Mucosa of rectum (tissue), 2 donors: ENCODE results near the gene CD72.
"Not testable (repeated sequence)": the region's sequence is repeated elsewhere in the genome, so short reads cannot be mapped to it uniquely, and the experiment has no call there.

Experiments used
- H3K27ac ChIP-seq, 2 donors: one replicate each; pipeline ENCODE4 v1.7.0; 2013; ENCODE audit warnings: inconsistent platforms in 2 of 2, low read depth in 2 of 2, low read length in 2 of 2
- H3K27me3 ChIP-seq, 2 donors: one replicate each; pipeline ENCODE4 v1.7.0; 2013; ENCODE audit warnings: low read length in 2 of 2; ENCODE audit not compliant: control insufficient read depth in 2 of 2, insufficient read depth in 2 of 2
- H3K36me3 ChIP-seq, 2 donors: one replicate each; pipeline ENCODE4 v1.7.0; 2013; ENCODE audit warnings: low read length in 2 of 2; ENCODE audit not compliant: control insufficient read depth in 2 of 2, insufficient read depth in 2 of 2
- H3K4me1 ChIP-seq, 2 donors: one replicate each; pipeline ENCODE4 v1.7.0; 2013; ENCODE audit warnings: low read length in 2 of 2, mild to moderate bottlenecking in 1 of 2; ENCODE audit not compliant: control insufficient read depth in 2 of 2, insufficient read depth in 2 of 2
- H3K4me3 ChIP-seq, 2 donors: one replicate each; pipeline ENCODE4 v1.7.0; 2013; ENCODE audit warnings: low read length in 2 of 2
- H3K9ac ChIP-seq, 2 donors: one replicate each; pipeline ENCODE4 v1.7.0; 2013; ENCODE audit warnings: low read length in 2 of 2, low read depth in 1 of 2, mild to moderate bottlenecking in 1 of 2
- H3K9me3 ChIP-seq, 2 donors: one replicate each; pipeline ENCODE4 v1.7.0; 2013; ENCODE audit warnings: low read length in 2 of 2; ENCODE audit not compliant: control insufficient read depth in 2 of 2
- donor health status: healthy.
- donor health status: Normal muscosa, but diverticular disease.

The CD72 gene

DNA sequence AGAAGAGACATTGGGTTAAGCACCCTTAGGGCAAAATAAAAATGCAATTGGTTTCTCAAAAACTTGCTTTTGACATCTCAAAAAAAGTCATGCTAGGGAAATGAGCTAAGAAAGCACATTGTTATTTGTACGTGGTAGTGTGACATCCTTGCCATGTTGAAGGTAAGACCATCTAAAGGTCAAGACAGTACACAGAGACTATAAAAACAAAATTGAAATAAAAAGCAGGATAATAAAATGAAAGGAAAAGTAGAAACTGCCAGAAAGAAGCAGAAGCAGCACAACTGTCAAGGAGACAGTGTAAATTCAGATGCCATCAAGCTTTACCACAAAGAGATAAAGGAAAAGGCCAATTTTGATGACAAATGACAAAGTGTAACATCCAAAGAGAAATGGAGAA, 21.0 kb upstream of the CD72 start:
- H3K27ac ChIP-seq, H3K4me3 ChIP-seq, H3K9ac ChIP-seq, H3K27me3 ChIP-seq, H3K36me3 ChIP-seq, H3K4me1 ChIP-seq, H3K9me3 ChIP-seq: not testable (repeated sequence)

DNA sequence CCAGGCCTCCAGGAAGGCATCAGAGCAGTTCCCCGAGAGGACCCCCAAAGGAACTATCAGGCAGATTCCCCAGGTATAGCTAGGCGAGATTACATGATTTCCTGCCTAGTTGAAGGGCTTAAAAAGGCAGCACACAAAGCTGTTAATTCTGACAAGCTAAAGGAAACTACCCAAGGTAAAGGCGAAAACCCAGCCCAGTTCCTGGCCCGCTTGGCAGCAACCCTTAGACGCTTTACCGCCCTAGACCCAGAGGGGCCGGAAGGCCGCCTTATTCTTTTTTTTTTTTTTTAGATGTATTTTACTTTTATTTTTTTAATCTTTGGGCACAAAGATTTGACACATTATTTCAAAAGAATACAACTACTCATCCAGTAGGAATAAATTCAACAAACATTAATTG, 20.5 kb upstream of the CD72 start:
- not testable (repeated sequence) for H3K27ac ChIP-seq, H3K9ac ChIP-seq, H3K4me3 ChIP-seq, H3K9me3 ChIP-seq, H3K27me3 ChIP-seq, H3K4me1 ChIP-seq, H3K36me3 ChIP-seq

DNA sequence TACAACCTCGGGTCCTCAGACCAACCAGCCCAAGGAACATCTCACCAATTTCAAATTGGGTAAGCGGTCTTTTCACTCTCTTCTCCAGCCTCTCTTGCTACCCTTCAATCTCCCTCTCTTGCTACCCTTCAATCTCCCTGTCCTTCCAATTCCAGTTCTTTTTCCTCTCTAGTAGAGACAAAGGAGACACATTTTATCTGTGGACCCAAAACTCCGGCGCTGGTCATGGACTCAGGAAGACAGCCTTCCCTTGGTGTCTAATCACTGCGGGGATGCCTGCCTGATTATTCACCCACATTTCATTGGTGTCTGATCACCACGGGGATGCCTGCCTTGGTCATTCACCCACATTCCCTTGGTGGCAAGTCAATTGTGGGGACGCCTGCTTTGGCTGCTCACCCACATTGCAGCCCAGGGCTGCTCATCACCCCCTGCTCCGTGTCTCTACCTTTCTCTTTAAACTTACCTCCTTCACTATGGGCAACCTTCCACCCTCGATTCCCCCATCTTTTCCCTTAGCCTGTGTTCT, 19.3 kb upstream of the CD72 start:
- H3K27ac ChIP-seq, H3K27me3 ChIP-seq, H3K36me3 ChIP-seq, H3K9ac ChIP-seq, H3K9me3 ChIP-seq, H3K4me1 ChIP-seq, H3K4me3 ChIP-seq: not testable (repeated sequence)

DNA sequence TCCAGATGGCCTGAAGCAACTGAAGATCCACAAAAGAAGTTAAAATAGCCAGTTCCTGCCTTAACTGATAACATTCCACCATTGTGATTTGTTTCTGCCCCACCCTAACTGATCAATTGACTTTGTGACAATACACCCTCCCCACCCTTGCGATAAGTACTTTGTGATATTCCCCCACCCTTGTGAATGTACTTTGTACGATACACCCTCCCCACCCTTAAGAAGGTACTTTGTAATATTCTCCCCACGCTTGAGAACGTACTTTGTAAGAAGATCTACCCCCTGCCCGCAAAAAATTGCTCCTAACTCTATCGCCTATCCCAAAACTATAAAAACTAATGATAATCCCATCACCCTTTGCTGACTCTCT, 18.6 kb upstream of the CD72 start:
- not testable (repeated sequence) for H3K9ac ChIP-seq, H3K27ac ChIP-seq, H3K36me3 ChIP-seq, H3K27me3 ChIP-seq, H3K9me3 ChIP-seq, H3K4me3 ChIP-seq, H3K4me1 ChIP-seq

DNA sequence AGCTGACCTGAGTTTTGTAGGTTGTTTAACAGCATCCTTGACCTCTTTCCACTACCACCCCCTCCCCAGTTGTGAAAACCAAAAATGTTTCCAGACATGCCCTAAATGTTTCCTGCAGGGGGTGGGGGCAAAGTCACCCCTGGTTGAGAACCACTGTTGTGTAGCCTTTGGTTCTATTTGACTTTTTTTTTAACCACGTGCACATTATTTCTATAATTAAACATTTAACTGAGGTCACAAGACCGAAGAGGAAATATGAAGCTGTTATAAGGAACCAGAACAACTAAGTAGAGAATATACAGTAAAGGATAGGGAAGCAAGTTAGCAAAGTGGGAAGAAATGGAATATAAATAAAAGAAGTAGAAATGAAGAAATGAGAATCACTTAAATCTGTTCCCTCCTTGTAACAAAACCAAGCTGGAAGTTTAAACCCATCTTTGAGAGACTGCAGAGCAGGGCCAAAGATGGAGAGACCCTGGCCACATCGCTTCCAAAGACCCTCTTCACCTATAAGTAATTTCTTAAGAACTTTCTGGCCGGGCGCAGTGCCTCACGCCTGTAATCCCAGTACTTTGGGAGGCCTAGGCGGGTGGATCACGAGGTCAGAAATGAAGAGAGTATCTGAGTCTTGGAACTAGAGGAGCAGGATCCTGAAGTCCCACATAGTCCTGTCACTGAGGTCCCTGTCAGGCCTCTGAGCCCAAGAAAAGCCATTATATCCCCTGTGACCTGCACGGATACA, 18.1 kb upstream of the CD72 start:
- Histone ChIP-seq H3K4me1 (no peaks in the 10 kb centered on the region), H3K36me3 (no peaks in the 10 kb centered on the region), H3K27ac (peak overlapping the region; percentile 13 to 40), H3K27me3 (no peaks in the 10 kb centered on the region), H3K9ac (no peak overlapping the region), H3K9me3 (no peaks in the 10 kb centered on the region), H3K4me3 (peak overlapping the region in 1 of 2 donors; percentile 7)

DNA sequence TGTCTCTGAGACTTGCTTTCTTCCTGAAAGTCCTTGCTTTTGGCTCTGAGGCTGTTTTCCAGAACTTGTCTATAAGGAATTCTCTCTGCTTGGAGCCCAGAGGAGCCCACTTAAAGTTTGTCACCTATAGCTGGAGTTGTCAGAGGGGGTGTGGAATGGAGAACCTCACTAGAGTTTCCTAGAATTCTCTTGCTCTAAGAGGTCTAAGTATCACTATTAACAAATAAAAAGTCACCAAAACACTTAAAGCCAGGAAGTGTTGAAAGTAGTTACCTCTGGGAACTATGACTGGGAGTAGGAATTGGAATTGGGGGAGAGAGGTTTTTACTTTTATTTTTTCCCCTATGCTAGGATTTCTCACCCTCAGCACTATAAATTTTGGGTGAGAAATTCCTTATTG, 17.5 kb upstream of the CD72 start:
- Histone ChIP-seq H3K4me1 (no peaks in the 10 kb centered on the region), H3K36me3 (no peaks in the 10 kb centered on the region), H3K27ac (peak overlapping the region; percentile 13 to 40), H3K4me3 (no peak overlapping the region), H3K27me3 (no peaks in the 10 kb centered on the region), H3K9ac (peak overlapping the region in 1 of 2 donors; percentile 28), H3K9me3 (no peaks in the 10 kb centered on the region)

DNA sequence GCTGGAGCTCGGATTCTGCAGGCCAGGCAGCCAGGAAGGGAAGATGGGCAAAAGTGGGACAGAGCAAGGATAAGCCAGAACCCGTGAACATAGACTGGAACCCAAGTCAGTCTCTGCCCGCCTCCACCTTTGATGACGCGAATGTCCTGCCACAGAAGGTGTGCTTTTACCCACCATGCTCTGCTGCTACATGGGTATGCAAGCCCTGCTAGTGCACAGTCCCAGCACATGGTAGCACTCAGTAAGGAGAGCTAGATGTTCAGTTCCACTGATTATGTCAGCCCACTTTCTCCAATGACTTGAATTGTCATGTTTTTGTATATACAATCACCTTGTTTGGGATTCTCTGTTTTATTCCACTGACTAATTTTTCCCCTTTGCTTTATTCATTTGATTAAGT, 11.4 kb upstream of the CD72 start:
- H3K27me3 ChIP-seq: no peaks in the 10 kb centered on the region
- H3K4me3 ChIP-seq: no peak overlapping the region
- no peaks in the 10 kb centered on the region for H3K9me3 ChIP-seq
- H3K4me1 ChIP-seq: no peaks in the 10 kb centered on the region
- no peaks in the 10 kb centered on the region for H3K36me3 ChIP-seq
- H3K9ac ChIP-seq: no peak overlapping the region
- H3K27ac ChIP-seq: no peak overlapping the region

DNA sequence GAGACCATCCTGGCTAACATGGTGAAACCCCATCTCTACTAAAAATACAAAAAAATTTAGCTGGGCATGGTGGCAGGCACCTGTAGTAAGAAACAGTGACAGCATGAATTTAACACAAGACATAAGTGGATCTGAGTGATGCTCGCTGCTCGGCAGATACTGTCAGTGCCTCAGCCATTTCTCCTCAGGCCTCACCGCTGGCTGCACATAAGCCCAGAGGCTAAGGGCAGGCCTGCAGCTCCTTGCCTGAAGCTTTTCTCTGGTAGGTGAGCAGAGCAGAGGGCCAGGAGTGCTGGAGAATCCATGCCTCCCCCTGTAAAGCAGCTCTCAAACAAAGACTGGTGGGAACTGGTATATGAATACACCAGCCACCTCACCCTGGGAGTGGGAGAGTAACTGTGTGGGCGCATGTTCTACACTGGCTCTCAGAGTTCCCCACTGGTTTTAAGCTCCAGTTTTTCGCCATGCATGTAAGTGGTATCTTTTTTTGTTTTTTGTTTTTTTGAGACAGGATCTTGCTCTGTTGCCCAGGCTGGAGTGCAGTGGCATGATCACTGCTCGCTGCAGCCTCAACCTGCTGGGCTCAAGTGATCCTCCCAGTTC, 10.3 kb upstream of the CD72 start:
- Histone ChIP-seq H3K9me3 (no peaks in the 10 kb centered on the region), H3K4me1 (no peaks in the 10 kb centered on the region), H3K27me3 (no peaks in the 10 kb centered on the region), H3K4me3 (no peak overlapping the region), H3K9ac (no peak overlapping the region), H3K36me3 (no peaks in the 10 kb centered on the region), H3K27ac (no peak overlapping the region)

DNA sequence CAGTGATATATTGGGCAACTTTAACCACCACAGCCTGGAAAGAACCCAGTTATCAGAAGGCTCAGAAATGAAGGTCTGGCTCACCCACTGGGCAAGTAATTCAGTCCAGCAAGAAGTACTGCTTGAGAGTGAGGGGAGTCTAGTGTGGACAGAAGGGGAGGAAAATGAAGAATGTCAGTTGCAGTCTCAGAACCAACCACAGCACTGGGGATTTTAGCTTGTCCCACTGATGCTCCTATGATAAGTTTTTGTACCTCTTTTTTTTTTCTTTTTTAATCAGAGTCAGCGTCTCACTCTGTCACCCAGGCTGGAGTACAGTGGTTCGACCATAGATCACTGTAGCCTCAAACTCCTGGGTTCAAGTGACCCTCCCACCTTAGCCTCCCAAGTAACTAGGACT, 9.4 kb upstream of the CD72 start:
- Histone ChIP-seq H3K9me3 (no peaks in the 10 kb centered on the region), H3K27ac (no peak overlapping the region), H3K9ac (no peak overlapping the region), H3K4me1 (no peaks in the 10 kb centered on the region), H3K27me3 (no peaks in the 10 kb centered on the region), H3K36me3 (no peaks in the 10 kb centered on the region), H3K4me3 (no peak overlapping the region)

DNA sequence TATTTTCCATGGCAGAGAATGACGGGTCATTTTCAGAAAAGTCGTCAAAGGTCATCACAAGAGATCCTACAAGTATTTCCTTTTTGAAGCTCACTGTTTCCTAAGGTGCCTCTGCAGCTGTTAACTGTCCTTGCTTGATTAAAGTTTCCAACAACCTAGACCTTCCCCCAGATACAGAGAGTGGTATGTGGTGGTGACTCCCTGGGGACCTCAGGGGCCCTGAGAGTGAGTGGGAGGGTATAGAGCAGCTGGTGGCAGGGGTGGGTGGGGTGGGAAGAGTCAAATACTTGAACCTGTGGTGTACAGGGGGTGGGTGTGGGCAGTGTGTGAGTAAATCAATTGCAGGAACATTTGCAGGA, 1.6 kb upstream of the CD72 start:
- Histone ChIP-seq H3K4me3 (no peak overlapping the region), H3K27ac (peak overlapping the region in 1 of 2 donors; percentile 48), H3K36me3 (no peaks in the 10 kb centered on the region), H3K4me1 (peaks cover 5 to 10% of the 10 kb centered on the region in 2 donors), H3K9me3 (no peaks in the 10 kb centered on the region), H3K9ac (no peak overlapping the region), H3K27me3 (no peaks in the 10 kb centered on the region)
